NCI-H460 (cell line): ENCODE results near the gene HOXA10. TPM values are rescaled to one million over a fixed set of nuclear protein-coding genes. Genes with fewer than 3 reads are reported as not detected.

Experiments
- DNase-seq: peaks from one replicate; pipeline ENCODE4 v3.0.0-alpha.2; 2016; ENCODE audit warnings: low read depth; ENCODE audit errors: extremely low read depth
- total RNA-seq: library from RNA; depleted of rRNA; stranded (reverse); fragments of >200 nt; shearing (Covaris generic); gene quantifications from 2 replicates; pipeline ENCODE4 v1.2.3, GENCODE V29; 2014

The HOXA10 gene
- total RNA-seq, 1 experiment from 2014 or later = 11.9 TPM

- no peak for DNase-seq
Measured at GRCh38 chr7:27180431-27181420, 6.6 kb upstream of the HOXA10 start.

DNA sequence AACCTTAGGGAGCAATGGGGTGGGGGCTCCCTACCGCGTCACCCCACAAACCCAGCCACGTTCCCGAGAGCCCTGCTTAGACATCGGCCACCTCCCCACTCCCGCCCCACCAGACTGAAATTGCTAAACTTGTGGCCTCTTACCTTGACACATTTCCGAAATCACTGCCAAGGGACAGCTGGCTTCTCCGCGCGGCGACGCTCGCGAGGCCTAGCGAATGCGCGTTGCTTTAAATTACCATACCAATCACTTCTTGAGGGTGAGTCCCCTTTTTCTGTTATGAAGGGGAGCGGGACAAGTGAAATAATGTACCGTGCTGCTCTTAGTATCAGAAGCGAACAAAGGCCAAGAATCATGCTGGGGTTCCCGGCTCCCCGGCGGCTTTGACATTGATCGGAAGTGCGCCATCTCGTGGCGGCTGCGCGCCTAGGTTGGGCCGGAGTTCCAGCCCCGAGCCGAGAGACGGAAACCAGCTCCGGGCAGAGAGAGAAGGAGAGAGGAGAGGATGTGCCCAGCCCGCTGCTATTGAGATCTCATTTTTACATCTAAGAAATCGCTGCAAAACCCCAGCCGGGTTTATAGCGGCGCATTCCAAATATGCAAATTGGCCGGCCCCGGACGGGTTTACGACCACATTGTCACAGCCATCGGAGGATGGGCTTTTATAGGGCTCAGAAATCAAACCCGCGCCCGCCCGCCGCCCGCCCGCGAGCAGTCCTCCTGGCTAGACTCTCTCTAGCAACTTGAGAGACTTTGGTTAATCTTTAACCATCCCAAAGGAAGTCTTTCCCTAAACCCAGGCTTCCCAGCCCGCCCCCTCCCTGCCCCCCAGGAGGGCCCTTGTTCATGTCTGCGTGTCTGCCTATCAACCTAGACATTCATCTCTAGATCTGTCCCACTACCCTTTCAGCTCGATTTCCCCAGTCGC lies 5.6 kb upstream of the HOXA10 start:
- peak; percentile 68 for DNase-seq

DNA sequence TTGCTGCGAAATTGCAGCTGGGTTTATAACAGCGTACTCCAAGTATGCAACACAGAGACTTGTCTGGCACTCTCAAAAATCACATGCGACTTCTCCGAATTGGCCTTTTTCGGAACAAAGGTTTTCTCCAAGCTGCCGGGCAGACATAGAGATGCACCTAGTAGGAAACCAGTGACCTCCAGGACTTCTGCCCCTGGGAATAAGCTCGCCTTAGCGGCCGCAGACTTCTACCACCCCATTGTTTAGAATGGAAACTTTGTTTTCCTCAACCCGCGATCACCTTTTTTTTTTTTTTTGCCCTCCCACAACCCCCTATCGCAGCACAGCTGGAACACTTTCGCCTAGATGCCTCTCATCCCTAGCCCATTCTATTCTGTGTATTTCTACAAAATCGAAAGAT lies 4.9 kb upstream of the HOXA10 start:
- no peak for DNase-seq

- no peak for DNase-seq
Measured at GRCh38 chr7:27178366-27178765, 4.2 kb upstream of the HOXA10 start.

DNA sequence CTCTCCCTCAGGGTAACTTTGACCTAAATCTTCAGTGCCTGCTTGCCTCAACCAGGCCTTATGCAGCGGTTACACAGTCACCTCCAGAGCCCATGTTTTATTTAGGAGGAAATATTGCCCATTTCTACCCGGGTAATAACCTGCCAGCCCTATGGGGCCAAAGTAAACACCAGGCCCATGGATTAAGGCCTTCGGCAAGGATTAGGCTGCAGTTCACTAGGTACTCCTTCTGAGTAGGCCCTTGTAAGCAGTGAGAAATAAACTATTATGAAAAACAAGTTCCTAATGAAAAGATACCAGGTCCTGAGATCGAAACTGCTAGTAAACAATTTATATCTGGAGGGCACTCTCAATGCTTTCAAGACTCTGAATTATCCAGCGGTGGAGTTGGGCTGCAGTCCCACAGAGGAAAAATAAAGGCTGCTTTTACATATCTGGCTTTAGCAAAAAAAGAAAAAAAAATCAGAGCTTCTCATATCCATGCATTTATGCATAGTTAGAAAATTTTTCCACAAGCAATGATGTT lies 3.7 kb upstream of the HOXA10 start:
- no peak for DNase-seq

DNA sequence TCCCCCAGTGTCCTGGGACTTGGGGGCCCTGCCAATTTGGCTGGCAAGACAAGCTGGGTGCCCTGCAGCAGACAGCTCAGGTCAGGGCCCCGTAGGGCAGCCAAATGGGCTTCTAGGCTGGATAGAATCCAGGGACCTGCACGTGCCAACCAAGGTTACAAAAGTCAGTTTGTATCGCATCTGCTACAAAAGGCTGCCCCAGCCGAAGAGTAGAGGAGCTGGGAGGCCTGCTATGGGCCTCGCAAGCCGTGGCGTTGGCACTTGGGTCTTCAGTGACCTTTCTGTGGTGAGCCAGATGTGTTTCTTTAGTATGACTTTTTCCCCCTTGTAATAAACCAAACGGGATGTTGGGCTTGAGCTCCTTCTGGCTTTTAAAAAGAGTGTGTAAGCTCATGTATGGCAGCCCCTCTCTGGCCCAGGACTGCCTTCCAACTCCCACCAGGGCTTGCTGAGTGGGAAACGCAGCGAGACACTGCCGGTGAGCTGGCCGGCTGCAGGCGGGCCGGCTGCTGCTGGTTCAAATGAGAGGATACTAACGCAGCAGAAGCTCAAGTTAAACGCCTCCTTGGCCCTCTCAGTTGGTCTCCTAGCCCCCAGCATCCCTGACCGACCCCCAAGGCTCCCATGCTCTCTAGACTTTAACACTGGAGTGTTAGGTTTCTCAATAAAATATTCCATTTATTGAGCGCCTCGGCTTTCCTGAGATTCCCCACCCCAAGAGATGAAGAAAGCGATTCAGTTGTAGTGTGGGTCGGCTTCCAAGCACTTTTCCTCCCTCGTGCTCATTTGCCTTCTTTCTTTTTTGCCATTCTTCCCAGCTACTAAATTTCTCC lies 3.1 kb upstream of the HOXA10 start:
- DNase-seq = no peak

DNA sequence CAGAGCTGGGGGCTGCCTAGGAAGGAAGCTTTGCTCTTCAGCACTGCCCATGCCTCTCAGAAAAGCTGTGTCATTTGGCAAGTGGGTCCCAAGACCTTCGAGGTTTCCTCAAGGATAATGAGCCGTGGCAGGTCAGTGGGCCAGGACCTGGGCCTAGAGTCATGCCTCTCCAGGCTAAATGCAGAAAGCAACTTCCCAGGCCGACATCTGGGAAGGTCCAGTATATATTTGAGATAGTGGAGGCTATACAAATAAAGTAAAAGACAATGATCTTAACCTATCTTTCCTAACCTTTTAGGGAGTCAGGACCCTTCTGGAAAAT lies 2.4 kb upstream of the HOXA10 start:
- DNase-seq = no peak

DNA sequence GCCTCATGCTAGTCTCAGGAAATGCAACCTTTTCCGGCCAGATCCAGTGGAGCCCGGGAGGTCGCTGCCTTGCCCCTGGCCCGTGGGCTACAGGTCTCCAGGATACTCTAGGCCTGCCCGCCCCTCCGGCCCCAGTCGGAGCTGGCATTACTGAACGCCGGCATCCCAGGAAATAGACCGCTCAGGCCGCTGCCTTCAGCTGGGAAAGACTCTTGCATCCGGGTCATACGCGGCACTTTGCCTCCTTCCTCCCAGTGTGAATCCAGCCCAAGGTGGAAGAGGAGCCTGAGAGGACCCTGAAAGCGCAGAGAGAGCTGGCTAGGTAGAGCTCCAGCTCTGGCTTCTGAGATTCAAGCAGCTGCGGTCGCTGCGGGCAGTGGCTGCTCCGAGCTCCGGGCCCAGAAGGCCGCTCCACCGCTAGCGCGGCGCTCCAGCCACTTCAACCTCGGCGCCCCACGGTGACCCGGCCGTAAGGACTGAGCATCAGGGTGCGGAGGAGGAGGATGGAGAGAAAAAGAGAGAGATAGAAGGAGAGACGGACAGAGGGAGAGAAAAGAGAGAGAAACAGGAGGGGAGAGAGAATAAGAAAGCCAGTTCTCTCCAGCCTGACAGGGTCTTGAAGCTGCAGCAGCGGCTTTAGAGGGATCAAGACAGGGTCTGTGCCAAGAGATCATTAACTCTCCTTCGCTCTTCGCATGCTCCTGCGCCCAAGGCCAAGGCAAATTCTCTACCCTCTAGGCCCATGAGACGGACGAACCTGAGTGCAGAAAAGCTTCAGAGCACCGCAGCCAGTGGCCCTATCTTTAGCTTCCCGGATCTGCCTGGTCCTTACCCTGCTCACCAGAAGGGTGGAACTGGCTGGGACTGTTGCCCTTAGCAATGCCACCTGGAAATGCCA lies 1.8 kb upstream of the HOXA10 start:
- no peak for DNase-seq

GRCh38 chr7:27174874-27175625 lies 930 bp upstream of the HOXA10 start:
- no peak for DNase-seq

- DNase-seq = no peak
Measured at GRCh38 chr7:27173511-27173955, 587 bp downstream of the HOXA10 start.

- no peak for DNase-seq
Measured at GRCh38 chr7:27172823-27173510, 1.2 kb downstream of the HOXA10 start.

DNA sequence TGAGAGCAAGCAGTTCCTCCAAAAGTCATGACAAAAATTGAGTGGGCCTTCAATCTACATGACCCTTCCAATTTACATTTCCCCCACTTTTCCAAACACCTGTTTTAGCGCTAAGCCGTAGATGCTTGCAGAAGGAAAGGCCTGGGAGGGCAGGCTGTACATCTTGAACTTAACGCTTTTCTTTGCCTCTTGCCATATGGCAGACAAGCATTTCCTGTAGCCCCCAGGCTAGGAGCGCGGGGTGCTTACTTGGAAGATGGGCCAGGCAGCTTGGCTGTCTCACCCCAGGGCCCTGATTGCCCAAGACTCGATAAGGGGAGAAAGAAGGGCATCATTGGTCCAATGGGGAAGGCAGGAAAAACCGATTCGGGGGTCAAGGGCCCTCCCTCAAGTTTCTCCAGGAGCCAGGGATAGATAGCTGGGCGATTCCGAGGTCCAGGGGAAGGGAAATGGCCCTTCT lies 1.8 kb downstream of the HOXA10 start:
- no peak for DNase-seq

DNA sequence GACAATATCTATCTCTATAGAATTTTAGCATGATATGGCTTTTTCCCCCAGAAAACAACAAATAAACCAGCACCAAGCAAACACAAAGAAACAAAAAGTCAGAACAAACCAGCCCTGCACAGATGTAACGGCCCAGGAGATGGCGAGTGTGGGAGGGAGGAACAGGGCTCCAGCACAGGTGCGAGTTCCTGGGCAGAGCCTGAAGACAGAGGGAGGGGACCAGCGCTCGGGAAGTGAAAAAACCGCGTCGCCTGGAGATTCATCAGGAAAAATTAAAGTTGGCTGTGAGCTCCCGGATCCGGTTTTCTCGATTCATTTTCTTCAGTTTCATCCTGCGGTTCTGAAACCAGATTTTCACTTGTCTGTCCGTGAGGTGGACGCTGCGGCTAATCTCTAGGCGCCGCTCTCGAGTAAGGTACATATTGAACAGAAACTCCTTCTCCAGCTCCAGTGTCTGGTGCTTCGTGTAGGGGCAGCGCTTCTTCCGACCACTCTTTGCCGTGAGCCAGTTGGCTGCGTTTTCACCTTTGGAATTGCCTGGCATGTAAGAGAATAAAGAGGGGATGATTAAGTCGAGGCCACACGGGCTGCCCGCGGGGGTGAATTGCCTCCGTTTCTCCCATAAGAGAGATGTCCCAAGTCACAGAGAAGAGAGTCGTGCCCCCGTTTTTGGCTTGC lies 2.3 kb downstream of the HOXA10 start:
- DNase-seq = no peak

DNA sequence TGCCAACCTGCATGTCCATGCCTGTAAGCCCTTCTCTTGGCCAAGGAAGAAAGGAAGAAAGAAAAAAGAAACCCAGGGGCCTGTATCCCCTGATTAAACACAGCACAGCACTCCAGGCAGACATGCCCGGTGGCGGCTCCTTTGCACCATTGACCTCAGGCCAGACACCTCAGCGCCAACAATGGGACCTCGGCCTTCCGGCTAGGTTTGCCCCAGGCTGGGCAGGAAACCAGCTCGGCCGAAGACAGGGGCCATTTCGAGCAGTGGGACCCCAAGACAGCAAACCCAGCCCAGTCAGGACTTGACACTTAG lies 2.8 kb downstream of the HOXA10 start:
- DNase-seq = no peak

DNA sequence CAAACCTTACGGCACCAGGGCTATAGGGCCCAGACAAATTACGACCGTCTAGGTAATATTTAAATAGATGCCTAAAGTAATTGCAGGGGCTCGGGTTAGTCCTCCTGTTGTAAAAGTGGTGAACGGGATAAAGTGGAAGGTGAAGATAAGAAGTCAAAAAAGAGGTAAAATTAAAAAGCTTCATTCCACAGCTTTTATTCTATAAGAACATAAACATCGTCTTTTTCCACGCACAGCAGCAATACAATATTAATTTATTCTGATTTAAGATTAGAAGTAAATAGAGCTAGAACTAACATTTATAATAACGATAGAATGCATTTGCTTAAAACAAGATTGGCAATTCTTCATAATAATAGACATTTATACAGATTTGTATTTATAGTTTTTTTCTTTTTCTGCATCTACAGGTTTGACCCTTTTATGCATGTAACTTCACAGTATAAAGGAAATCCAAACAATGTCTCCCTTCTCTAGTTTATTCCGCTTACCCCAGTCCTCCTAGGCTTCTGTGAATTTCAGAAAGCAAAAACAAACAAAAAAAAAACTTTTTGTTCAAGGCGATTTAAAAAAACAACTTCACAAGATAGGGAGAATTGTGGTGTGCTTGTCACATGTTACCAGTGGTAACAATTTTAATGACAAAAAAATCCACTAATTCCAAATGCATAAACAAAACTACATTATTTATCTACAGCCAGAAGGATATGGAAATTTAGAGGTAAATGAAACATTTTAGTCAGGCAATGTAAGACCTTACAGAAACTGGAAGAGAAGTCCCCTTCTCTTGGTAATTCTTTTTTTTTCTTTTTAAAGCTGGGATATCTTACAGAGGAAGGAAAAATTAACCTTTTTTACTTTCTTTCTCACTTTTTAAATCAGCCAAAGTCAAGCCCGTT lies 3.4 kb downstream of the HOXA10 start:
- no peak for DNase-seq

- no peak for DNase-seq
Measured at GRCh38 chr7:27169658-27170425, 4.3 kb downstream of the HOXA10 start.
